WI38 (cell line): ENCODE measurements around the gene STRBP.
"Not testable (repeated sequence)": the region's sequence is repeated elsewhere in the genome, so short reads cannot be mapped to it uniquely, and the experiment has no call there.

Experiments
- H3K4me3 ChIP-seq: 2 replicates; pipeline ENCODE4 v1.5.1; 2011; ENCODE audit warnings: low read depth, mild to moderate bottlenecking, control low read depth, low read length
- CTCF ChIP-seq: IDR thresholded peaks from 2 replicates; pipeline ENCODE4 v1.5.1; 2012; ENCODE audit warnings: low read depth, mild to moderate bottlenecking, control low read depth, low read length

STRBP gene

GRCh38 chr9:123310551-123311249 lies 42.3 kb upstream of the STRBP start:
- no peak overlapping the region for H3K4me3 ChIP-seq
- TF ChIP-seq CTCF, result no peak

DNA sequence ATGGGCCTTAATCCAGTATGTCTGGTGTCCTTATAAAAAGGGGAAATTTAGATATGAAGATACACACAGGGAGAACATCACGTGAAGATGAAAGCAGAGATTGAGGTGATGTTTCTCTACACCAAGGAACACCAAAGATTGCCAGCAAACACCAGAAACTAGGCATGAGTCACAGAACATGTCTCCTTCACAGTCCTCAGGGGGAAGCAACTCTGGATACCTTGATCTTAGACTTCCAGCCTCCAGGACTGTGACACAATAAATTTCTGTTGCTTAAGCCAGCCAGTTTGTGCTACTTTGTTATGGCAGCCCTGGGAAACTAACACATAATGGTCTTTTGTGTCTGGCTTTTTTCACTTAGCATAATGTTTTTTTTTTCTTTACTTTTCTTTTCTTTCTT lies 41.2 kb upstream of the STRBP start:
- TF ChIP-seq CTCF, result no peak
- no peak overlapping the region for H3K4me3 ChIP-seq

DNA sequence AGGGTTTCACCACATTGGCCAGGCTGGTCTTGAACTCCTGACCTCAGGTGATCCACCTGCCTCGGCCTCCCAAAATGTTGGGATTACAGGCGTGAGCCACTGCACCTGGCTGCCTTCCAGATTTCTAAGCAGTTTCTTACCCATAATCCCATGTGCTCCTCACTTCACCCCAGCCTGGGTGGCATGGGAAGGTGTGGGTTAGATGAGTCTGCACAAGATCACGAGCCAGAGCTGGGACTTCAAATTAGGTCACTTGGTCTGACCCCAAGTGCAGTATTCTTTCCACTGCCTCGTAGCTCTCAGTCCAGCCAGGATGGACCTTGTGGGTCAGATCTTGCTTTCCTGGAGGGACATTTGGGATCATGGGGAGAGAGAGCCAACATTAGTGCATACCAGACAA lies 37.5 kb upstream of the STRBP start:
- H3K4me3 ChIP-seq, result no peak overlapping the region
- no peak for TF ChIP-seq CTCF

DNA sequence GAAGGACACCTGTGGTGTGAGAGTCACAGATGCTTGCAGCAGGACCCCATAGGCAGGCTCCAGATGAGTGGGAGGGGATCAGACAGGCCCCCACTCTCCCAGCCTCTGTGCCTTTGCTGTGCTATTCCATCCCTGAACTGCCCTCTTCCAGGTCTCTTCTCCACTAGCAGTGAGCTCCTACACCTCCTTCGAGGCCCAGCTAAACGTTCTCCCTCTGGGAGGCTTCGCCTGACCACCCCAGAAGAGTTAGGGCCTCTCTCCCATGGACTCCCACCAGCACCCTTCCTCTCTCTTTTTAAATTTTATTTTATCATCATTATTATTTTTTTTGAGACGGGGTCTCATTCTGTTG lies 35.9 kb upstream of the STRBP start:
- no peak overlapping the region for H3K4me3 ChIP-seq
- no peak for TF ChIP-seq CTCF

- TF ChIP-seq CTCF, result no peak
- H3K4me3 ChIP-seq, result no peak overlapping the region
These were observed 34.2 kb upstream of the STRBP start for GRCh38 chr9:123302348-123303214.

- not testable (repeated sequence) for H3K4me3 ChIP-seq
These were observed 33.5 kb upstream of the STRBP start for GRCh38 chr9:123301936-123302335.

GRCh38 chr9:123300554-123300953 lies 32.2 kb upstream of the STRBP start:
- no peak overlapping the region for H3K4me3 ChIP-seq

More at GRCh38 chr9:123300554-123300953, 32.2 kb upstream of the STRBP start:
- TF ChIP-seq CTCF, result no peak
